A549 (cell line): Measurements from ENCODE around the gene PTGR2.

Experiments
- CBX8 ChIP-seq: fragments of 200-600 bp; sonication (generic); IDR thresholded peaks from 2 replicates; pipeline ENCODE4 v1.6.1; 2016
- EP300 ChIP-seq, 2 experiments: fragments of >200 bp; sonication (Bioruptor Twin); formaldehyde crosslinking; IDR thresholded peaks; 2 replicates in 1 of 2; 3 replicates in 1 of 2; pipeline ENCODE4 v1.6.1; 2016 to 2017
- POLR2A ChIP-seq: IDR thresholded peaks from 2 replicates; pipeline ENCODE4 v1.6.1; 2012; ENCODE audit warnings: mild to moderate bottlenecking, low read length
- TFCP2L1 ChIP-seq: fragments of 250-450 bp; sonication (Bioruptor Pico); IDR thresholded peaks from 2 replicates; pipeline ENCODE4 v1.5.0; 2021; ENCODE audit warnings: mild to moderate bottlenecking
- ZFP36 ChIP-seq: fragments of 450-650 bp; IDR thresholded peaks from 2 replicates; pipeline ENCODE4 v1.6.1; 2014; ENCODE audit warnings: borderline replicate concordance; ENCODE audit not compliant: partially characterized antibody
- TF ChIP-seq, protein P1 (sequence below): fragments of >200 bp; sonication (Bioruptor Twin); formaldehyde crosslinking; IDR thresholded peaks from 3 replicates; pipeline ENCODE4 v1.5.1; 2016

DNA sequence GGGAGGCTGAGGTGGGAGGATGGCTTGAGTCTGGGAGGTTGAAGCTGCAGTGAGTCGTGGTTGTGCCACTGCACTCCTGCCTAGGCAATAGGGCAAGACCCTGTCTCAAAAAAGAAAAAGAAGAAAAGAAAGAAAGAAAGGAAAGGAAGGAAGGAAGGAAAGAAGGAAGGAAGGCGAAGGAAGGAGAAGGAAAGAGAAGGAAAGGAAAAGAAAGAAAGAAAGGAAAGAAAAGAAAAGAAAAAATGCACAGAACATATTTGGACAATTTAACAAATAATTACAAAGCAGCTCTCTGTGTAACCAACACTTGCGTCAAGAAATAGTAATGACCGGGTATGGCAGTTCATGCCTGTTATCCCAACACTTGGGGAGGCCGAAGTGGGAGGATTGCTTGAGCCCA lies 35.8 kb upstream of the PTGR2 start:
- TF ChIP-seq CBX8: no peak
- no peak for TF ChIP-seq POLR2A
- TF ChIP-seq ZFP36: no peak
- TF ChIP-seq, protein P1, sequence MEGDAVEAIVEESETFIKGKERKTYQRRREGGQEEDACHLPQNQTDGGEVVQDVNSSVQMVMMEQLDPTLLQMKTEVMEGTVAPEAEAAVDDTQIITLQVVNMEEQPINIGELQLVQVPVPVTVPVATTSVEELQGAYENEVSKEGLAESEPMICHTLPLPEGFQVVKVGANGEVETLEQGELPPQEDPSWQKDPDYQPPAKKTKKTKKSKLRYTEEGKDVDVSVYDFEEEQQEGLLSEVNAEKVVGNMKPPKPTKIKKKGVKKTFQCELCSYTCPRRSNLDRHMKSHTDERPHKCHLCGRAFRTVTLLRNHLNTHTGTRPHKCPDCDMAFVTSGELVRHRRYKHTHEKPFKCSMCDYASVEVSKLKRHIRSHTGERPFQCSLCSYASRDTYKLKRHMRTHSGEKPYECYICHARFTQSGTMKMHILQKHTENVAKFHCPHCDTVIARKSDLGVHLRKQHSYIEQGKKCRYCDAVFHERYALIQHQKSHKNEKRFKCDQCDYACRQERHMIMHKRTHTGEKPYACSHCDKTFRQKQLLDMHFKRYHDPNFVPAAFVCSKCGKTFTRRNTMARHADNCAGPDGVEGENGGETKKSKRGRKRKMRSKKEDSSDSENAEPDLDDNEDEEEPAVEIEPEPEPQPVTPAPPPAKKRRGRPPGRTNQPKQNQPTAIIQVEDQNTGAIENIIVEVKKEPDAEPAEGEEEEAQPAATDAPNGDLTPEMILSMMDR: no peak
- TF ChIP-seq TFCP2L1 (CRISPR knock-in tag): no peak
- TF ChIP-seq EP300 (IDR thresholded peaks at IDR 0.05): no peak
